B cell (primary cell): ENCODE measurements around the gene NEO1.

Experiments
- CTCF ChIP-seq: fragments of 200-600 bp; IDR thresholded peaks from one replicate; pipeline ENCODE4 v1.8.0; 2022; ENCODE audit warnings: antibody characterized with exemption, mild to moderate bottlenecking
- EZH2 ChIP-seq: IDR thresholded peaks from 2 replicates; pipeline ENCODE4 v1.6.1; 2012; ENCODE audit warnings: borderline replicate concordance, low read depth, mild to moderate bottlenecking, moderate library complexity, low read length; ENCODE audit not compliant: insufficient read depth, poor library complexity, severe bottlenecking

GRCh38 chr15:73125219-73125618 is 73.0 kb downstream of the NEO1 start:
- TF ChIP-seq CTCF (no peak), EZH2 (no peak)
